ENCODE results near the gene GDPD5. TPM values are rescaled to one million over a fixed set of nuclear protein-coding genes. Genes with fewer than 3 reads are reported as not detected.

The GDPD5 gene
- total RNA-seq, 1 donor from 2014 or later = 15.8 TPM

DNA sequence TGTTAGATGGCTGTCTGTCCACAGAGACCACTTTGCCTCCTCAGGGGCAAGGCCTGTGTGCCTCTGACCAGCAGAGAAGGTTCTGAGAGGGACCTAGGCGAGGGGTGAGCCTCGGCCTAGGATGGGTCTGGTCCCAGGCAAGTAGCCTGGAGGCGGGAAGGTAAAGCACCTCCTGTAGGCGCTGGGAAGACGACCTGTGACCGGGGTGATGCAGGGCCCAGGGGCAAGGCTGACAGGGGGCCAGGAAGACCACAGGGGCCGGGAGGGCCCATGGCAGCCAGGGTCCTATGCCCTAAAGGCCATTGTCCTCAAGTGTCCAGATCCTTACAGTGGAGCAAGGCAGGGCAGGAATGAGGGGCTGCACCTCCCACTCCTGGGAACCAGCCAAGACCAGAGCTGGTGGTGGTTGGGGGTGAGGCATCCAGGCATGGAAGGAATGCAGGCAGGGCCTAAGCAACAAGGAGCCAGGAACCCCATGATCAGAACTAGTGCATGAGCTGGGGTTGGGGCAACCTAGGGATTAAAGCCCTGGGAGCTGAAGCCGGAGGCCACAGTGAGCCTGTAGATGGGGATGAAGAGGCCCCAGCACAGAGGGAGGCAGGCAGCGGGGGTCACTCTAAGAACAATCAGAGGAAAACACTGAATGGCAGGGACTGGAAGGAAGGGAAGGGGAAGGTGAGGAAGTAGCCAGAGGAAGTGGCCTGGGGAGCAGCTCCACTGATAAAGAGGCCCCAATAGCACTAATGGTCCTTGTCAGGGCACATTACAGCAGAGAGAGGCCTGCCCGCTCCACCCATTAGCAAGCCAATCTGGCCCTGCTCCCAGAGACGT lies 59.8 kb downstream of the GDPD5 start:
- H3K9me3 ChIP-seq = no peaks in the 10 kb centered on the region
- intact Hi-C loops (cut with DNase I) = no loop called here
- H3K36me3 ChIP-seq = no peaks in the 10 kb centered on the region
- H3K4me1 ChIP-seq = peaks cover 33% of the 10 kb centered on the region
- peak; percentile 43 for DNase-seq
- ATAC-seq = no peak
- TF ChIP-seq, protein P1, sequence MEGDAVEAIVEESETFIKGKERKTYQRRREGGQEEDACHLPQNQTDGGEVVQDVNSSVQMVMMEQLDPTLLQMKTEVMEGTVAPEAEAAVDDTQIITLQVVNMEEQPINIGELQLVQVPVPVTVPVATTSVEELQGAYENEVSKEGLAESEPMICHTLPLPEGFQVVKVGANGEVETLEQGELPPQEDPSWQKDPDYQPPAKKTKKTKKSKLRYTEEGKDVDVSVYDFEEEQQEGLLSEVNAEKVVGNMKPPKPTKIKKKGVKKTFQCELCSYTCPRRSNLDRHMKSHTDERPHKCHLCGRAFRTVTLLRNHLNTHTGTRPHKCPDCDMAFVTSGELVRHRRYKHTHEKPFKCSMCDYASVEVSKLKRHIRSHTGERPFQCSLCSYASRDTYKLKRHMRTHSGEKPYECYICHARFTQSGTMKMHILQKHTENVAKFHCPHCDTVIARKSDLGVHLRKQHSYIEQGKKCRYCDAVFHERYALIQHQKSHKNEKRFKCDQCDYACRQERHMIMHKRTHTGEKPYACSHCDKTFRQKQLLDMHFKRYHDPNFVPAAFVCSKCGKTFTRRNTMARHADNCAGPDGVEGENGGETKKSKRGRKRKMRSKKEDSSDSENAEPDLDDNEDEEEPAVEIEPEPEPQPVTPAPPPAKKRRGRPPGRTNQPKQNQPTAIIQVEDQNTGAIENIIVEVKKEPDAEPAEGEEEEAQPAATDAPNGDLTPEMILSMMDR (IDR thresholded peaks at IDR 0.05) = no peak
- H3K27me3 ChIP-seq (ENCODE audit: low read depth) = no peaks in the 10 kb centered on the region
- H3K27ac ChIP-seq = no peak overlapping the region
- H3K4me3 ChIP-seq = no peak overlapping the region

DNA sequence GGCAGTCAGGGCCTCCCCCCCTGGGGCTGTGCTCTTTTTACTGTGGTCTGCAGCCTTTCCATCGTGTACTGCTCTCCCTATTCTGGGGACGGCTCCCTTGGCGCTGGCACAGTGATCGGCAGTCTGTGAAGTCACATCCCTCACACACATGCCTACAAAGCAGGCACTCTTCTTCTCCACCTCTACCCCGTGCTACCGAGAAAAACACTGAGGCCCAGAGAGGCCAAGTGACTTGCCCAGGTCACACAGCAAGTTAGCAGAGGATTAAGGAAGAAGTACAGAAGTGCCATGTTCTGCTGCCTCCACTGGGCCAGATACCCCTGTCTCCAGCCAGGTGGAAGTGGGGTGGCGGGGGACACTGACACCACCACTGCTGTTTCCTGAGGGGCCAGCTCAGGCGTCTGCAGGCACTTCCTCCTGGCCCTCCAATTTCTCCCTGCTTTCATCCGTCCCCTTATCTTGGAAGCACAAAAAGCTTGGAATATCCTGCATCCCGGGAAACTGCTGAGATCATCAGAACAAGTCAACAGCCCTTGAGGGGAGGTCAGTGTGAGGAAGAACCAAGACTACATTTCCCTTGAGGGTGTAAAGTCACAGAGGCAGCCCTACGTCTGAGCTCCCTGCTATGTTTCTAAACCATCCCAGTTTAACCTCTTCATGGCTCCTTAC lies 62.5 kb downstream of the GDPD5 start:
- Histone ChIP-seq H3K36me3 (no peaks in the 10 kb centered on the region), H3K4me1 (peaks cover 19% of the 10 kb centered on the region), H3K27me3 (ENCODE audit: low read depth) (no peaks in the 10 kb centered on the region), H3K27ac (no peak overlapping the region), H3K4me3 (no peak overlapping the region), H3K9me3 (no peaks in the 10 kb centered on the region)
- TF ChIP-seq, protein P1 (IDR thresholded peaks at IDR 0.05) = no peak
- intact Hi-C loops (cut with DNase I) = no loop called here
- DNase-seq (peak; percentile 32), ATAC-seq (no peak)

DNA sequence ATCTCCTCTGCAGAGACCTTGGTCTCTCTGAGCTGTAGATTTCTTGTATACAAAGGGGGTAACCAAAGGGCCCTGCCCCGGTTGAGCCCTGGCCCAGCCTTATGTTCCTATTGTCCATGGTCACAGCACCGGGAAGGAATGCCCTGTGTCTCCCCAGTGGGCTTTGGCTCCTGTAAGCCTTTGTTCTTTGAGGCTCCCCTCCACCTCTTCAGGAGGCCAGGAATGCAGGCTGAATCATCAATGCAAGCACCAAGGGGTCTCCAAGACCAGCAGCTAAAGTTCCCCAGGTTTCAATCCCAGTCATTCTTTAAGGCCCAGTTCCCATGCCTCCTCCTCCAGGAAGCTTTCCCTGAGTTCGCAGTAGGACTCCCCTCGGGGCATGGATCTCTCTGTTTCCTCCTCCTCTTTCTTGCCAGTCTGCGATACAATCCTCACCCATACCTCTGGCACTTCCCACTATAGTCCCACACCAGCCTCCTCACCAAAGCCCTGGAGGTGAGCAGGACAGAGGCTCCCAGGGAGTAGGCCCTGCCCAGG lies 63.6 kb downstream of the GDPD5 start:
- DNase-seq = no peak
- intact Hi-C loops (cut with DNase I) = no loop called here

DNA sequence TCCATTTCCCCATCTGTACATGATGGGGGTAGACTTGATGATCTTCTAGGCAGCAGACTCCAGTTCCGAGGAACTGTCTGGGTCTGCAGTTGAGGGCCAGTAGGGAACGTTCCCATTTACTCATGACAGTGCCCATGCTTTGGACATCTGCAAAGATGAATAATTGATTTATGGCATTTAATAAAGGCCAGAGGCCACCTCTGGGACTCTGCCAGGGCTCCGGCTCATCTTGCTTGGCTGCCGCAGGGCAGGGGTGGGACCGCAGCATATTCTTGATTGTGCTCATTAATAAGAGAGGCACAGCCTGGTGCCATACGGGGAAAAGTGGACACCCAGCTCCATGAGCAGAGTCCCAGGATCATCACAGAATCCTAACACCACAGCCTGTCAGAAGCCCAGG lies 64.6 kb downstream of the GDPD5 start:
- ATAC-seq = no peak
- H3K4me1 ChIP-seq = no peaks in the 10 kb centered on the region
- no peak overlapping the region for H3K27ac ChIP-seq
- no peaks in the 10 kb centered on the region for H3K9me3 ChIP-seq
- TF ChIP-seq, protein P1 (IDR thresholded peaks at IDR 0.05) = no peak
- intact Hi-C loops (cut with DNase I) = no loop called here
- DNase-seq = peak; percentile 20
- H3K4me3 ChIP-seq = no peak overlapping the region
- H3K27me3 ChIP-seq (ENCODE audit: low read depth) = no peaks in the 10 kb centered on the region
- no peaks in the 10 kb centered on the region for H3K36me3 ChIP-seq

More for the DNA sequence above, 63.6 kb downstream of the GDPD5 start:
- no peak for ATAC-seq
- Histone ChIP-seq H3K36me3 (no peaks in the 10 kb centered on the region), H3K27me3 (ENCODE audit: low read depth) (no peaks in the 10 kb centered on the region), H3K9me3 (no peaks in the 10 kb centered on the region), H3K27ac (no peak overlapping the region), H3K4me1 (peaks cover 10% of the 10 kb centered on the region), H3K4me3 (no peak overlapping the region)
- TF ChIP-seq, protein P1 (IDR thresholded peaks at IDR 0.05) = no peak

DNA sequence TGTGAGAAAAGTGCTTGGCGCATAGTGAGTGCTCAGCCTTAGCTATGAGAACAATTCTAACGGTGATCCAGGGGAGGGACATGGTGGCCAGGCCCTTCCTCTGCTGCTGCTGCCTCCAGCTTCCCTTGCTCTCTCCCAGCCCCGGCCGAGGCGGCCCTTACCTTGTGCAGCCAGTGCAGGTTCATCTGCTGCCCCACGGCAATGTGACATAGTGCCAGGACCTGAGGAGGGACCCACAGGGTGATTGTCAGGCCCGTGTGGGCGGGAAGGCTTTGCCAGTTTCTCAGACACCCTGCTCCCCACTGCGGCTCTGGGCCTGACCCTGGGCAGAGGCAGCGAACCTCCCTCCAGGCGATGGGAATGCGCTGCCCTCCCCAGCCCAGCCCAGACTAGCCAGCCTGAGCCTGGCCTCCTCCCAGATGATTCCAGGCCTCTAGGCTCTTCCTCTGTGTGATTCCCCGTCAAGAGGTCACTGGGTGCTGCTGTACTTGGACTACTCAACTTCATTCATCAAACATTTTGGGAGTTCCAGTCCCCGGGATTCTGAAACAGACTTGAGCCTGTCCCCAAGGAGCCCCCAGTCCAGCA lies 69.1 kb downstream of the GDPD5 start:
- H3K9me3 ChIP-seq = no peaks in the 10 kb centered on the region
- ATAC-seq = no peak
- intact Hi-C loops (cut with DNase I) = no loop called here

More for the DNA sequence above, 69.1 kb downstream of the GDPD5 start:
- H3K27ac ChIP-seq = no peak overlapping the region
- peak; percentile 39 for DNase-seq
- H3K4me3 ChIP-seq = no peak overlapping the region
- TF ChIP-seq, protein P1 (IDR thresholded peaks at IDR 0.05) = no peak
- no peaks in the 10 kb centered on the region for H3K36me3 ChIP-seq
- no peaks in the 10 kb centered on the region for H3K4me1 ChIP-seq
- H3K27me3 ChIP-seq (ENCODE audit: low read depth) = no peaks in the 10 kb centered on the region

Data from lower lobe of right lung (tissue), 2 donors.